ENCODE data around the gene SGCA. TPM values are rescaled to one million over a fixed set of nuclear protein-coding genes. Genes with fewer than 3 reads are reported as not detected.

Gene SGCA
- total RNA-seq, 4 donors from 2014 or later = 1.8 to 7.8 (median 4.9) TPM

DNA sequence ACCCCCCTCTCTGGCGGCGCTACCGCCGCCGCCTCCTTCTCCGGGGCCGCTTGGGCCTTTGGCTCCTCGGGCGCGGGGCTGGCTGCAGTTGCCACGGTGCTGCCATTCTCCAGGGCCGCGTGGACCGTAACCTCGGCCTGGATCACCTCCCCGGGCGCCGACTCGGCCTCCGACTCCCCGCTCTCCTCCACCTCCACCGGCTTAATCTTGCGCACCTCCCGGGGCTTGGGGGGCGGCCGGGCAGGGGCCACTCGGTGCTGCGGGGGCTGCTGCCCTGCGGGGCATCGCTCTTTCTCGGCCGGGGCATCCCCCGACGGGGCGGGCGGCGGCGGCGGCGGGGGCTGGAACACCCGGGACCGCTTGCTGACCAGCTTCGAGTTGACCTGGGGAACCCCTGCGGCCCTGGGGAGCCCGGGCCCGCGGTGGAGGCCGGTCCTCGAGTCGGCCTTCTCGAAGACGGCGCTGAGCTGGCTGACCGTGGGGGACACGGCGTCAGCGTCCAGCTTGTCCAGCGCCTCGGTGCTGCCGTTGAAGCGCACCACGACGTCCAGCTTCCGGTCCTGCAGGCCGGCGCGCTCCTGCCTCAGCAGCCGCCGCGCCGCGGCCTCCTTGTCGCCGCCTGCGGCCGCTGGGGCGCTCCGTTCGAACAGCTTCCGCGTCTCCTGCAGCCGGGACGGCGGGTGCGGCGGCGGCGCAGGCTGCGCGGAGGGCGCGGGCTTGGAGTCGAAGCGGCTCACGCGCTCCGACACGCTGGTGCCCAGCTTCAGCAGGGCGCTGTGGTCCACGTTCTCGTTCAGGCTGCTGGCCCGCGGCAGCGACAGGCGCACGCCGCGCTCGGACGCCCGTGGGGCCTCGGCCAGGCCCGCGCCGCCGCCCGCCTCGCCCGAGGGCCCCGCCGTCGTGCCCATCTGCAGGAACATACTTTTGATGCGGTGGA is 16.1 kb upstream of the SGCA start:
- Histone ChIP-seq H3K27me3 (no peaks in the 10 kb centered on the region), H3K4me3 (peak overlapping the region; percentile 72 to 96 (median 93)), H3K27ac (peak overlapping the region; percentile 81 to 94 (median 90)), H3K4me1 (peaks cover 0 to 83% (median 42%) of the 10 kb centered on the region in 4 donors), H3K9me3 (no peaks in the 10 kb centered on the region), H3K36me3 (peaks cover 0 to 3% (median 0%) of the 10 kb centered on the region in 3 donors)
- DNase-seq (ENCODE audit: low spot score in 2 of 2) = no peak
- no peak for TF ChIP-seq EP300 (IDR thresholded peaks at IDR 0.05)
- TF ChIP-seq, protein P1, sequence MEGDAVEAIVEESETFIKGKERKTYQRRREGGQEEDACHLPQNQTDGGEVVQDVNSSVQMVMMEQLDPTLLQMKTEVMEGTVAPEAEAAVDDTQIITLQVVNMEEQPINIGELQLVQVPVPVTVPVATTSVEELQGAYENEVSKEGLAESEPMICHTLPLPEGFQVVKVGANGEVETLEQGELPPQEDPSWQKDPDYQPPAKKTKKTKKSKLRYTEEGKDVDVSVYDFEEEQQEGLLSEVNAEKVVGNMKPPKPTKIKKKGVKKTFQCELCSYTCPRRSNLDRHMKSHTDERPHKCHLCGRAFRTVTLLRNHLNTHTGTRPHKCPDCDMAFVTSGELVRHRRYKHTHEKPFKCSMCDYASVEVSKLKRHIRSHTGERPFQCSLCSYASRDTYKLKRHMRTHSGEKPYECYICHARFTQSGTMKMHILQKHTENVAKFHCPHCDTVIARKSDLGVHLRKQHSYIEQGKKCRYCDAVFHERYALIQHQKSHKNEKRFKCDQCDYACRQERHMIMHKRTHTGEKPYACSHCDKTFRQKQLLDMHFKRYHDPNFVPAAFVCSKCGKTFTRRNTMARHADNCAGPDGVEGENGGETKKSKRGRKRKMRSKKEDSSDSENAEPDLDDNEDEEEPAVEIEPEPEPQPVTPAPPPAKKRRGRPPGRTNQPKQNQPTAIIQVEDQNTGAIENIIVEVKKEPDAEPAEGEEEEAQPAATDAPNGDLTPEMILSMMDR (IDR thresholded peaks at IDR 0.05) = peak in 4 of 5 experiments; percentile 10 to 51 (median 26)
- 0 to 1% methylated on average over 23 to 48 of the region's 123 CpGs for WGBS, 2 donors

DNA sequence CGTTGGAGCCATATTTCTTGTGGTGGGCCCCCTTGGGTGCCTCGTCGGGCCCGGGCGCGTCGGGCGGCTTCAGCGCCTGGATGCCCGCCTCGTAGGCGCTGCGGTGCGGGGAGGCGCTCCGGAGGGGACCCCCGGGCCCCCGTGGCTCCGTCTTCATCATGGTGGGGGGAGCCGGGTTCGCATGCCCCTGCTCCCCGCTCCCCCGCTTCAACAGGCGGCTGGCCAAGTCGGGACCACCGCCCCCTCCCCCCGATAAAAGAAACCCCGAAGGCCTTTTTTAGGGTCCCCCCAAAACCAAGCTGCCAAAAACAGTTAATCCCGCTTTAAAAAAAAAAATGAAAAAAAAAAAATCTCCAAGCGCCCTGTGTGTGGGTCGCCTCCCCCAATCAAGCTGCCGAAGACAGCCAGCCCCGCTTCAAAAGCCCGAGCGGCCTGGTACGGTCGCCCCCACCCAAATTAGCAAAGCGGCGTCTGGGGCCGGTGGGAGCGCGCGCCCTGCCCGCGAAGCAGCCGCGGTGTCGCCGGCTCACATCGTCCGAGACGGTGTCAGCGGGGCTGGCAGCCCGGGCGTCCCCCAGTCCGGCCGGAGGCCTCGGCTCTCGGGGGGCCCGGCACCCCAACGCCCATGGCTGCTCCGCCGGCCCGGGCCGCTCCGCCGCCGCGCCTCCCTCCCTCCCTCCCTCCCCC is 15.3 kb upstream of the SGCA start, which contains the start of gene PPP1R9B:
PPP1R9B (minus strand) TSS at position 324 of the 687 bp plus-strand sequence; CDS start at position 160, 164 bp downstream.
- H3K27ac ChIP-seq = peak within 1 kb of the TSS; percentile 81 to 94 (median 90)
- 0% methylated on average over 30 to 63 of the region's 69 CpGs for WGBS, 2 donors
- H3K27me3 ChIP-seq = no peaks in the 10 kb centered on the region
- H3K36me3 ChIP-seq = no peaks in the 10 kb centered on the region
- H3K4me1 ChIP-seq = peaks cover 0 to 83% (median 38%) of the 10 kb centered on the region in 4 donors
- DNase-seq (ENCODE audit: low spot score in 2 of 2) = no peak
- TF ChIP-seq POLR2A (IDR thresholded peaks at IDR 0.05) (no peak), EP300 (IDR thresholded peaks at IDR 0.05) (no peak)
- TF ChIP-seq, protein P1 (IDR thresholded peaks at IDR 0.05) = no peak
- H3K9me3 ChIP-seq = no peaks in the 10 kb centered on the region
- peak within 1 kb of the TSS; percentile 72 to 96 (median 93) for H3K4me3 ChIP-seq

DNA sequence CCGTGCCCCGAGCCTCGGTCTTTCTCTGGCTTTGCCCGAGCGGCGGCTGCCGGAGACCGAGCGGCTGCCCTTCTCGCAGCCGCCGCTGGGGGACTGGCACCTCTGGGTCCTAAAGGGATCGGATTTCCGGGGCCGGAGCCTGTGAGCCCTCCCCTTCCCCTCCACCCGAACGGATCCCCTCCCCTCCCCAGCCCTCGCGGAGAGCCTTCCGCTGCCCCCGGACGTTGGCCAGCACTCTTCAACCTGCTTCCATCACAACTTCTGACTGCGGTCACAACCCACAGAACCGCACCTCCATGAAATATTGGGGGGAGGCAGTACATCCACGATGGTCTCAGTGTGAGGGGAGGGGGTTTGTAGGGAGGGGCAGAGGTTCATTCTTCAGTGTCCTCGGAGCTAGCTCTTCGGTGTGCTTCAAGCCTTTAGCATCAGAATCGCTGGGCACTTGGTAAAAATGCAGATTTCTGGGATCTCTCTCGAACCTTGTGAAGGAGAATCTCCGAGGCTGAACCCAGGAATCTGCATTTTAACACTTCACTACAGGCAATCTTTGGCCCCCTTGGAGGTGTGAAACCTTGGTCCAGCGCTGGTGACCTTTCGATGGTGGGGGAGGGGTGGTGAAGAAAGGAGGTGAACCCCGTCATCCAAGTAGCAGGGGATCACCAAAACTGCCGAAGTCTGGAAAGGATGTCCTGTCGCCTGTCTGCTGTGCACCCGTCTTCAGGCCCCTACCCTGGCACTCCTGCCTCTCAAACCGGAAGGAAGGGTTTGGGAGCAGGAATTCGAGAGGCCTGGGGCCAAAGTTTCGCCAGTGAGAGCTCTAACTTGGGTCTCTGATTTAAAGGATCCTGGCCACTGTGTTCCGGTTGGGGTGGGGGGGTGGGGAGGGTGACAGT is 14.5 kb upstream of the SGCA start:
- 0% methylated on average over 30 to 39 of the region's 40 CpGs for WGBS, 2 donors
- H3K27ac ChIP-seq = peak overlapping the region; percentile 81 to 94 (median 90)
- TF ChIP-seq POLR2A (IDR thresholded peaks at IDR 0.05) = peak; percentile 39 to 56
- TF ChIP-seq EP300 (IDR thresholded peaks at IDR 0.05) = peak in 1 of 2 donors; percentile 76
- TF ChIP-seq, protein P1 (IDR thresholded peaks at IDR 0.05) = peak; percentile 66 to 81 (median 73)
- H3K36me3 ChIP-seq = no peaks in the 10 kb centered on the region
- H3K4me1 ChIP-seq = peaks cover 0 to 81% (median 33%) of the 10 kb centered on the region in 4 donors
- peak overlapping the region; percentile 72 to 96 (median 93) for H3K4me3 ChIP-seq
- H3K27me3 ChIP-seq = no peaks in the 10 kb centered on the region
- DNase-seq (ENCODE audit: low spot score in 2 of 2) = peak; percentile 74 to 82
- no peaks in the 10 kb centered on the region for H3K9me3 ChIP-seq

DNA sequence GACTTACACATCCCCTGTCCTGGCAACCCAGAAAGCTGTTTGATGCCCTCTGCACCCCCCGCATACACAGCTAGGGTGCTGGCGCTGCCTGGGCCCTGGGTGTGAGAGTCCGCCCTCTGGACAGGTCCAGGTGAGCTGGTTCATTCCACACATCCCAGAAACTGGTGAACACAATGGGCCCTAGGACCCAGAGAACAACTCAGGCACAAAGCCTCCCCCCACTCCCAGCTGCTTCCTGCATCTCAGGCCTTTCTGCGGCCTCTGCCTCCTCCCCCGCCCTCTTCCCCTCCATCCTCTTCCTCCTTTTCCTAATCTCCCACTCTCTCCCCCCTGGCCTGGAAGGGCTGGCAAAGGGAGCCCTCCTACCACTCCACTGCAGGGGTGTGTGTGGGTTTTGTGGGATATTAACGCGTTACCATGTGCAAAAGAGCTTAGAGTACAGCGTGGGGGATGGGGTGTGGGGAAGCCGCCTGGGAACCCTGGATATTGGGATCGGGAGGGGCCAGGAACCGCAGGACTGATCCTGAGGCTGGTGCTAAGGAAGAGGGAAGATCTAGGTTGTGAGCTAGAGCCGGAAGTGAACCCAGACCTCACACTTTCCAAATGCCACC is 13.8 kb upstream of the SGCA start:
- Histone ChIP-seq H3K4me1 (peaks cover 0 to 73% (median 25%) of the 10 kb centered on the region in 4 donors), H3K4me3 (peak overlapping the region; percentile 72 to 96 (median 93)), H3K9me3 (no peaks in the 10 kb centered on the region), H3K27ac (peak overlapping the region; percentile 81 to 94 (median 90)), H3K36me3 (no peaks in the 10 kb centered on the region), H3K27me3 (no peaks in the 10 kb centered on the region)
- TF ChIP-seq EP300 (IDR thresholded peaks at IDR 0.05) (peak in 1 of 2 donors; percentile 73), POLR2A (IDR thresholded peaks at IDR 0.05) (peak in 1 of 2 donors; percentile 15)
- TF ChIP-seq, protein P1 (IDR thresholded peaks at IDR 0.05) = peak in 1 of 5 experiments; percentile 45
- 1 to 4% methylated on average over 12 of the region's 12 CpGs for WGBS, 2 donors
- DNase-seq (ENCODE audit: low spot score in 2 of 2) = peak; percentile 58 to 85

All from tibial nerve (tissue), 4 donors.